ENCODE measurements around the gene SLC12A8. TPM values are rescaled to one million over a fixed set of nuclear protein-coding genes. Genes with fewer than 3 reads are reported as not detected.

SLC12A8 gene
- total RNA-seq, 4 donors from 2014 or later, result 1.0 TPM; not detected in 3

GRCh38 chr3:125156456-125156855 lies 56.1 kb downstream of the SLC12A8 start:
- Histone ChIP-seq H3K27ac (no peak overlapping the region), H3K27me3 (no peaks in the 10 kb centered on the region), H3K9me3 (no peaks in the 10 kb centered on the region), H3K4me1 (no peaks in the 10 kb centered on the region), H3K4me3 (no peak overlapping the region), H3K36me3 (no peaks in the 10 kb centered on the region)
- intact Hi-C loops (cut with DNase I; ENCODE audit: low total_unique reads), result no loop called here
- DNase-seq, result no peak
- in situ Hi-C loops (cut with MboI; ENCODE audit: low sequenced_read_pairs in 4 of 4), result loop anchor here in 1 of 4 donors (25.0 kb wide), 1 partner anchor 394 kb away; no protein-coding TSS in a partner anchor
- ATAC-seq, result no peak
- TF ChIP-seq CTCF (IDR thresholded peaks at IDR 0.05 in 4 of 5, conservative IDR thresholded peaks at IDR 0.05 in 1 of 5) (no peak), POLR2A (IDR thresholded peaks at IDR 0.05) (no peak)

- no peak overlapping the region for H3K4me3 ChIP-seq
- no peak overlapping the region for H3K27ac ChIP-seq
- TF ChIP-seq CTCF (IDR thresholded peaks at IDR 0.05 in 4 of 5, conservative IDR thresholded peaks at IDR 0.05 in 1 of 5) (no peak), POLR2A (IDR thresholded peaks at IDR 0.05) (no peak)
- no peaks in the 10 kb centered on the region for H3K36me3 ChIP-seq
- ATAC-seq, result no peak
- H3K4me1 ChIP-seq, result no peaks in the 10 kb centered on the region
- H3K9me3 ChIP-seq, result no peaks in the 10 kb centered on the region
- no peaks in the 10 kb centered on the region for H3K27me3 ChIP-seq
- in situ Hi-C loops (cut with MboI; ENCODE audit: low sequenced_read_pairs in 4 of 4) (loop anchor here in 1 of 4 donors (25.0 kb wide), 1 partner anchor 393 kb away; no protein-coding TSS in a partner anchor), intact Hi-C loops (cut with DNase I; ENCODE audit: low total_unique reads) (no loop called here)
- DNase-seq, result no peak
Observed at GRCh38 chr3:125154800-125155269, 57.7 kb downstream of the SLC12A8 start.

GRCh38 chr3:125154110-125154509 lies 58.4 kb downstream of the SLC12A8 start:
- in situ Hi-C loops (cut with MboI; ENCODE audit: low sequenced_read_pairs in 4 of 4) (loop anchor here in 1 of 4 donors (25.0 kb wide), 1 partner anchor 392 kb away; no protein-coding TSS in a partner anchor), intact Hi-C loops (cut with DNase I; ENCODE audit: low total_unique reads) (no loop called here)
- Histone ChIP-seq H3K9me3 (no peaks in the 10 kb centered on the region), H3K4me3 (no peak overlapping the region), H3K4me1 (no peaks in the 10 kb centered on the region), H3K27ac (no peak overlapping the region), H3K36me3 (no peaks in the 10 kb centered on the region), H3K27me3 (no peaks in the 10 kb centered on the region)
- ATAC-seq (no peak), DNase-seq (no peak)
- no peak for TF ChIP-seq CTCF (IDR thresholded peaks at IDR 0.05 in 4 of 5, conservative IDR thresholded peaks at IDR 0.05 in 1 of 5)
- no peak for TF ChIP-seq POLR2A (IDR thresholded peaks at IDR 0.05)

- H3K27ac ChIP-seq, result no peak overlapping the region
- ATAC-seq (no peak), DNase-seq (no peak)
- no peaks in the 10 kb centered on the region for H3K36me3 ChIP-seq
- H3K4me3 ChIP-seq, result no peak overlapping the region
- no peak for TF ChIP-seq POLR2A (IDR thresholded peaks at IDR 0.05)
- no peak for TF ChIP-seq CTCF (IDR thresholded peaks at IDR 0.05 in 4 of 5, conservative IDR thresholded peaks at IDR 0.05 in 1 of 5)
- intact Hi-C loops (cut with DNase I; ENCODE audit: low total_unique reads), result no loop called here
- in situ Hi-C loops (cut with MboI; ENCODE audit: low sequenced_read_pairs in 4 of 4), result loop anchor here in 1 of 4 donors (25.0 kb wide), 1 partner anchor 391 kb away; no protein-coding TSS in a partner anchor
- H3K9me3 ChIP-seq, result no peaks in the 10 kb centered on the region
- H3K4me1 ChIP-seq, result peaks cover 2 to 5% of the 10 kb centered on the region in 2 donors
- H3K27me3 ChIP-seq, result no peaks in the 10 kb centered on the region
Observed at GRCh38 chr3:125152951-125153350, 59.6 kb downstream of the SLC12A8 start.

GRCh38 chr3:125151916-125152315 lies 60.6 kb downstream of the SLC12A8 start:
- in situ Hi-C loops (cut with MboI; ENCODE audit: low sequenced_read_pairs in 4 of 4) (loop anchor here in 1 of 4 donors (25.0 kb wide), 1 partner anchor 390 kb away; no protein-coding TSS in a partner anchor), intact Hi-C loops (cut with DNase I; ENCODE audit: low total_unique reads) (no loop called here)
- Histone ChIP-seq H3K4me3 (no peak overlapping the region), H3K9me3 (no peaks in the 10 kb centered on the region), H3K27me3 (no peaks in the 10 kb centered on the region), H3K36me3 (no peaks in the 10 kb centered on the region), H3K27ac (no peak overlapping the region), H3K4me1 (peaks cover 5 to 6% of the 10 kb centered on the region in 2 donors)
- DNase-seq, result no peak
- peak in 1 of 2 donors; percentile 36 for ATAC-seq
- no peak for TF ChIP-seq CTCF (IDR thresholded peaks at IDR 0.05 in 4 of 5, conservative IDR thresholded peaks at IDR 0.05 in 1 of 5)
- TF ChIP-seq POLR2A (IDR thresholded peaks at IDR 0.05), result no peak
